Liver (tissue), 3 donors: ENCODE results near the gene SGSH.

ENCODE experiments used
- EGR1 ChIP-seq, 2 donors: IDR thresholded peaks; 2 replicates each; pipeline ENCODE4 v1.6.1; 2016 to 2018; ENCODE audit warnings: antibody characterized with exemption in 2 of 2, low read depth in 2 of 2
- GABPA ChIP-seq, 2 donors: IDR thresholded peaks in 1 of 2; conservative IDR thresholded peaks in 1 of 2; 2 replicates each; pipeline ENCODE4 v1.6.1; 2016; ENCODE audit warnings: antibody characterized with exemption in 2 of 2, mild to moderate bottlenecking in 1 of 2, moderate library complexity in 1 of 2
- RXRA ChIP-seq, 2 donors: IDR thresholded peaks; 2 replicates each; pipeline ENCODE4 v1.6.1; 2017 to 2018; ENCODE audit warnings: antibody characterized with exemption in 2 of 2, mild to moderate bottlenecking in 1 of 2
- SP1 ChIP-seq: IDR thresholded peaks from 2 replicates; pipeline ENCODE4 v1.6.1; 2018; ENCODE audit warnings: antibody characterized with exemption, mild to moderate bottlenecking
- TAF1 ChIP-seq: conservative IDR thresholded peaks from 2 replicates; pipeline ENCODE4 v1.6.1; 2016; ENCODE audit warnings: antibody characterized with exemption, mild to moderate bottlenecking
- TF ChIP-seq, protein P1 (sequence below): IDR thresholded peaks from 2 replicates; pipeline ENCODE4 v1.6.1; 2016; ENCODE audit warnings: antibody characterized with exemption
- TF ChIP-seq, protein P2 (sequence below): IDR thresholded peaks from 2 replicates; pipeline ENCODE4 v1.6.1; 2016; ENCODE audit warnings: antibody characterized with exemption, mild to moderate bottlenecking
- TF ChIP-seq, protein P3 (sequence below): fragments of 150-350 bp; IDR thresholded peaks from 2 replicates; pipeline ENCODE4 v1.5.1; 2017; ENCODE audit warnings: improper control_type of control experiment, low read depth, low read length; ENCODE audit not compliant: missing input control
- TF ChIP-seq, protein P4 (sequence below): IDR thresholded peaks from 2 replicates; pipeline ENCODE4 v1.6.1; 2016; ENCODE audit warnings: antibody characterized with exemption
- donor health status: healthy.
- donor health status: healthy.

DNA sequence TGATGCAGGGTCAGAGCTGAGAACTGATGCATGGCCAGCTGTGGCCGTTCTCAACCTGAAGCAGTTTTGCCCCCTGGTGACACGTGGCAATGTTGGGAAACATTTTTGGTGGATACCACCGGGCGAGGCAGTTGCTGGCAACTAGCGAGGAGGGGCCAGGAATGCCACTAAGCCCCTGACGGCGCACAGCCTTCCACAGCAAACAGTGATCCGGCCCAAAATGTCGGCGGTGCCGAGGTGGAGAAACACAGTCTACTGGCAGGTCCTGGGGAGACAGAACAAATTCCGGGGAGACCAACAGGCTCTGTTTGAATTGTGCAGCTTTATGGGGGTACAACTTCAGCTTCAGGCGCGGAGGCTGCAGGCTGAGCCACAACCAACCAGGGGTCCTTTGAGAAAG lies 8.3 kb upstream of the SGSH start:
- TF ChIP-seq, protein P1, sequence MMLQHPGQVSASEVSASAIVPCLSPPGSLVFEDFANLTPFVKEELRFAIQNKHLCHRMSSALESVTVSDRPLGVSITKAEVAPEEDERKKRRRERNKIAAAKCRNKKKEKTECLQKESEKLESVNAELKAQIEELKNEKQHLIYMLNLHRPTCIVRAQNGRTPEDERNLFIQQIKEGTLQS: no peak
- no peak for TF ChIP-seq GABPA (IDR thresholded peaks at IDR 0.05 in 1 of 2, conservative IDR thresholded peaks at IDR 0.05 in 1 of 2)
- TF ChIP-seq RXRA (IDR thresholded peaks at IDR 0.05): no peak
- TF ChIP-seq, protein P2, sequence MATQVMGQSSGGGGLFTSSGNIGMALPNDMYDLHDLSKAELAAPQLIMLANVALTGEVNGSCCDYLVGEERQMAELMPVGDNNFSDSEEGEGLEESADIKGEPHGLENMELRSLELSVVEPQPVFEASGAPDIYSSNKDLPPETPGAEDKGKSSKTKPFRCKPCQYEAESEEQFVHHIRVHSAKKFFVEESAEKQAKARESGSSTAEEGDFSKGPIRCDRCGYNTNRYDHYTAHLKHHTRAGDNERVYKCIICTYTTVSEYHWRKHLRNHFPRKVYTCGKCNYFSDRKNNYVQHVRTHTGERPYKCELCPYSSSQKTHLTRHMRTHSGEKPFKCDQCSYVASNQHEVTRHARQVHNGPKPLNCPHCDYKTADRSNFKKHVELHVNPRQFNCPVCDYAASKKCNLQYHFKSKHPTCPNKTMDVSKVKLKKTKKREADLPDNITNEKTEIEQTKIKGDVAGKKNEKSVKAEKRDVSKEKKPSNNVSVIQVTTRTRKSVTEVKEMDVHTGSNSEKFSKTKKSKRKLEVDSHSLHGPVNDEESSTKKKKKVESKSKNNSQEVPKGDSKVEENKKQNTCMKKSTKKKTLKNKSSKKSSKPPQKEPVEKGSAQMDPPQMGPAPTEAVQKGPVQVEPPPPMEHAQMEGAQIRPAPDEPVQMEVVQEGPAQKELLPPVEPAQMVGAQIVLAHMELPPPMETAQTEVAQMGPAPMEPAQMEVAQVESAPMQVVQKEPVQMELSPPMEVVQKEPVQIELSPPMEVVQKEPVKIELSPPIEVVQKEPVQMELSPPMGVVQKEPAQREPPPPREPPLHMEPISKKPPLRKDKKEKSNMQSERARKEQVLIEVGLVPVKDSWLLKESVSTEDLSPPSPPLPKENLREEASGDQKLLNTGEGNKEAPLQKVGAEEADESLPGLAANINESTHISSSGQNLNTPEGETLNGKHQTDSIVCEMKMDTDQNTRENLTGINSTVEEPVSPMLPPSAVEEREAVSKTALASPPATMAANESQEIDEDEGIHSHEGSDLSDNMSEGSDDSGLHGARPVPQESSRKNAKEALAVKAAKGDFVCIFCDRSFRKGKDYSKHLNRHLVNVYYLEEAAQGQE: no peak
- TF ChIP-seq, protein P3, sequence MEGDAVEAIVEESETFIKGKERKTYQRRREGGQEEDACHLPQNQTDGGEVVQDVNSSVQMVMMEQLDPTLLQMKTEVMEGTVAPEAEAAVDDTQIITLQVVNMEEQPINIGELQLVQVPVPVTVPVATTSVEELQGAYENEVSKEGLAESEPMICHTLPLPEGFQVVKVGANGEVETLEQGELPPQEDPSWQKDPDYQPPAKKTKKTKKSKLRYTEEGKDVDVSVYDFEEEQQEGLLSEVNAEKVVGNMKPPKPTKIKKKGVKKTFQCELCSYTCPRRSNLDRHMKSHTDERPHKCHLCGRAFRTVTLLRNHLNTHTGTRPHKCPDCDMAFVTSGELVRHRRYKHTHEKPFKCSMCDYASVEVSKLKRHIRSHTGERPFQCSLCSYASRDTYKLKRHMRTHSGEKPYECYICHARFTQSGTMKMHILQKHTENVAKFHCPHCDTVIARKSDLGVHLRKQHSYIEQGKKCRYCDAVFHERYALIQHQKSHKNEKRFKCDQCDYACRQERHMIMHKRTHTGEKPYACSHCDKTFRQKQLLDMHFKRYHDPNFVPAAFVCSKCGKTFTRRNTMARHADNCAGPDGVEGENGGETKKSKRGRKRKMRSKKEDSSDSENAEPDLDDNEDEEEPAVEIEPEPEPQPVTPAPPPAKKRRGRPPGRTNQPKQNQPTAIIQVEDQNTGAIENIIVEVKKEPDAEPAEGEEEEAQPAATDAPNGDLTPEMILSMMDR: no peak
- TF ChIP-seq SP1: no peak
- TF ChIP-seq TAF1: no peak
- no peak for TF ChIP-seq EGR1 (IDR thresholded peaks at IDR 0.05; ENCODE audit: low read depth in 2 of 2)
- TF ChIP-seq, protein P4, sequence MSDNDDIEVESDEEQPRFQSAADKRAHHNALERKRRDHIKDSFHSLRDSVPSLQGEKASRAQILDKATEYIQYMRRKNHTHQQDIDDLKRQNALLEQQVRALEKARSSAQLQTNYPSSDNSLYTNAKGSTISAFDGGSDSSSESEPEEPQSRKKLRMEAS: no peak
